B cell (primary cell): ENCODE results near the gene C11orf54. TPM values are rescaled to one million over a fixed set of nuclear protein-coding genes. Genes with fewer than 3 reads are reported as not detected.

ENCODE experiments used
- ATAC-seq: fragments of 200-7000 bp; cut with Tn5 transposase; one replicate; pipeline ENCODE4 v1.10.0; 2021; ENCODE audit warnings: low read depth, mild to moderate bottlenecking, moderate number of reproducible peaks, moderate library complexity
- CTCF ChIA-PET: fragments of 350-600 bp; sonication (Branson Sonifier 250); formaldehyde crosslinking; loops from one replicate; lab custom pipeline; 2021; ENCODE audit warnings: antibody characterized with exemption, inconsistent platforms; lab: Charles Lee
- POLR2A ChIA-PET: fragments of 350-600 bp; sonication (Branson Sonifier 250); formaldehyde crosslinking; loops from one replicate; lab custom pipeline; 2021; ENCODE audit warnings: antibody characterized with exemption; lab: Charles Lee
- DNase-seq: peaks from one replicate; pipeline ENCODE4 v3.0.0; 2013
- H2AFZ ChIP-seq: 2 replicates; pipeline ENCODE4 v1.6.1; 2012; ENCODE audit warnings: mild to moderate bottlenecking, low read depth, low read length; ENCODE audit not compliant: insufficient read depth, poor library complexity, severe bottlenecking
- H3K27ac ChIP-seq, 2 donors: 1 replicate in 1 of 2; 2 replicates in 1 of 2; pipeline ENCODE4 v1.5.1; 2012 to 2013; ENCODE audit warnings: low read length in 2 of 2, mild to moderate bottlenecking in 2 of 2, moderate library complexity in 1 of 2
- H3K27me3 ChIP-seq, 4 experiments: fragments of 200-600 bp in 1 of 4; sonication (generic) in 1 of 4; replicated peaks in 1 of 4; 1 replicate in 2 of 4; 2 replicates in 2 of 4; pipeline versions ENCODE4 v1.6.1 to v1.7.0; 2013 to 2016; ENCODE audit warnings: low read length in 3 of 4, mild to moderate bottlenecking in 2 of 4, mixed read lengths in 1 of 4, moderate library complexity in 1 of 4; ENCODE audit not compliant: insufficient read depth in 4 of 4, control insufficient read depth in 3 of 4; ENCODE audit errors: control extremely low read depth in 1 of 4
- H3K36me3 ChIP-seq, 2 experiments: replicated peaks in 1 of 2; 1 replicate in 1 of 2; 2 replicates in 1 of 2; pipeline versions ENCODE4 v1.6.1 to v1.7.1; 2013; ENCODE audit warnings: low read length in 1 of 2; ENCODE audit not compliant: insufficient read depth in 2 of 2, control insufficient read depth in 1 of 2; ENCODE audit errors: control extremely low read depth in 1 of 2, extremely low read depth in 1 of 2
- H3K4me1 ChIP-seq, 2 donors: fragments of 200-600 bp in 1 of 2; sonication (generic) in 1 of 2; 1 replicate in 1 of 2; 2 replicates in 1 of 2; pipeline versions ENCODE4 v1.5.1 to v1.6.1; 2013 to 2017; ENCODE audit warnings: low read length in 2 of 2; ENCODE audit not compliant: control insufficient read depth in 2 of 2, insufficient read depth in 2 of 2
- H3K4me2 ChIP-seq: replicated peaks from 2 replicates; pipeline ENCODE3; 2012; ENCODE audit warnings: mild to moderate bottlenecking, low read depth, low read length; ENCODE audit not compliant: poor library complexity, severe bottlenecking
- H3K4me3 ChIP-seq, 5 experiments: fragments of 200-600 bp in 1 of 5; sonication (generic) in 1 of 5; 1 replicate in 3 of 5; 2 replicates in 2 of 5; pipeline versions ENCODE4 v1.5.1 to v1.7.0; 2011 to 2016; ENCODE audit warnings: low read length in 4 of 5, mild to moderate bottlenecking in 4 of 5, low read depth in 2 of 5, control low read depth in 1 of 5, moderate library complexity in 1 of 5; ENCODE audit not compliant: insufficient read depth in 1 of 5; ENCODE audit errors: control extremely low read depth in 1 of 5, extremely low read depth in 1 of 5
- H3K79me2 ChIP-seq: fragments of 200-600 bp; sonication (generic); one replicate; pipeline ENCODE4 v1.6.0; 2016; ENCODE audit warnings: low read length; ENCODE audit not compliant: control insufficient read depth, insufficient read depth
- H3K9ac ChIP-seq: fragments of 200-600 bp; sonication (generic); 2 replicates; pipeline ENCODE4 v1.6.1; 2017; ENCODE audit warnings: mild to moderate bottlenecking, low read length, moderate library complexity
- H3K9me3 ChIP-seq, 3 donors: one replicate each; pipeline versions ENCODE4 v1.6.1 to v1.7.1; 2013; ENCODE audit warnings: low read length in 2 of 3; ENCODE audit not compliant: control insufficient read depth in 2 of 3, insufficient read depth in 1 of 3; ENCODE audit errors: control extremely low read depth in 1 of 3
- H4K20me1 ChIP-seq: 2 replicates; pipeline ENCODE4 v1.6.0; 2012; ENCODE audit warnings: mild to moderate bottlenecking, low read length; ENCODE audit not compliant: insufficient read depth, control insufficient read depth, poor library complexity, severe bottlenecking
- H3K27ac Mint-ChIP-seq: one replicate; pipeline ENCODE4 v1.8.0; 2021; ENCODE audit warnings: mixed read lengths
- H3K27me3 Mint-ChIP-seq: one replicate; pipeline ENCODE4 v1.8.0; 2021; ENCODE audit warnings: mixed read lengths
- H3K4me1 Mint-ChIP-seq: one replicate; pipeline ENCODE4 v1.8.0; 2021; ENCODE audit warnings: mixed read lengths
- H3K4me3 Mint-ChIP-seq: one replicate; pipeline ENCODE4 v1.8.0; 2021; ENCODE audit warnings: mixed read lengths
- H3K9me3 Mint-ChIP-seq: one replicate; pipeline ENCODE4 v1.8.0; 2022; ENCODE audit warnings: mixed read lengths; ENCODE audit not compliant: insufficient read depth
- EZH2 ChIP-seq: IDR thresholded peaks from 2 replicates; pipeline ENCODE4 v1.6.1; 2012; ENCODE audit warnings: borderline replicate concordance, low read depth, mild to moderate bottlenecking, moderate library complexity, low read length; ENCODE audit not compliant: insufficient read depth, poor library complexity, severe bottlenecking
- WGBS: methylation state at CpG from one replicate; pipeline ENCODE4 v1.1.5; 2013; ENCODE audit warnings: missing lambda C conversion rate; ENCODE audit not compliant: insufficient coverage; 5-methylcytosine and 5-hydroxymethylcytosine counted together
- intact Hi-C: fragments of 100-400 bp; cut with micrococcal nuclease; formaldehyde crosslinking; loops from one replicate; pipeline ENCODE4 v1.10.0; 2022
- polyA plus RNA-seq: library from polyadenylated mRNA; depleted of rRNA; stranded (reverse); fragments of >200 nt; gene quantifications from 2 replicates; pipeline ENCODE4 v1.2.3, GENCODE V29; 2012
- total RNA-seq, 2 donors: library from RNA; stranded (reverse); fragments of 120-200 nt in 1 of 2; gene quantifications; 1 replicate in 1 of 2; 2 replicates in 1 of 2; pipeline versions ENCODE4 v1.2.3 to v1.2.4, GENCODE V29; 2013 to 2022
- TF ChIP-seq, protein P1 (sequence below): fragments of 200-600 bp; IDR thresholded peaks from one replicate; pipeline ENCODE4 v1.8.0; 2022; ENCODE audit warnings: antibody characterized with exemption, mild to moderate bottlenecking

Gene C11orf54
- total and polyA plus RNA-seq, 2 donors (not counting 1 experiment from before 2014, with no cell fraction given), result 9.2 to 38.9 TPM

GRCh38 chr11:93732237-93732892 is 9.1 kb upstream of the C11orf54 start:
- peaks cover 3 to 93% of the 10 kb centered on the region in 2 experiments for H3K36me3 ChIP-seq
- 77% methylated on average over 1 of the region's 4 CpGs for WGBS
- H3K4me2 ChIP-seq, result no peak overlapping the region
- no peak overlapping the region for H2AFZ ChIP-seq
- no peaks in the 10 kb centered on the region for H3K9me3 ChIP-seq
- H3K4me3 Mint-ChIP-seq, result no peak overlapping the region
- H3K4me3 ChIP-seq, result no peak overlapping the region
- ChIA-PET POLR2A (interaction anchor here (1.3 kb wide), 1 partner anchor 9 kb away, joined by 3 read pairs; the partner anchor contains the start of genes C11orf54 and TAF1D), CTCF (no interaction called here)
- peaks cover 21% of the 10 kb centered on the region for H3K4me1 Mint-ChIP-seq
- H3K27ac Mint-ChIP-seq, result no peak overlapping the region
- H3K4me1 ChIP-seq, result peaks cover 0 to 5% of the 10 kb centered on the region in 2 donors
- intact Hi-C loops, result no loop called here
- no peak overlapping the region for H3K9ac ChIP-seq
- H4K20me1 ChIP-seq, result peaks cover 6% of the 10 kb centered on the region
- H3K27me3 ChIP-seq, result no peaks in the 10 kb centered on the region
- peaks cover 30% of the 10 kb centered on the region for H3K79me2 ChIP-seq
- ATAC-seq (no peak), DNase-seq (no peak)
- H3K27ac ChIP-seq, result peak overlapping the region in 1 of 2 donors; percentile 48
- H3K27me3 Mint-ChIP-seq, result no peaks in the 10 kb centered on the region
- H3K9me3 Mint-ChIP-seq, result no peaks in the 10 kb centered on the region
- no peak for TF ChIP-seq EZH2
- TF ChIP-seq, protein P1, sequence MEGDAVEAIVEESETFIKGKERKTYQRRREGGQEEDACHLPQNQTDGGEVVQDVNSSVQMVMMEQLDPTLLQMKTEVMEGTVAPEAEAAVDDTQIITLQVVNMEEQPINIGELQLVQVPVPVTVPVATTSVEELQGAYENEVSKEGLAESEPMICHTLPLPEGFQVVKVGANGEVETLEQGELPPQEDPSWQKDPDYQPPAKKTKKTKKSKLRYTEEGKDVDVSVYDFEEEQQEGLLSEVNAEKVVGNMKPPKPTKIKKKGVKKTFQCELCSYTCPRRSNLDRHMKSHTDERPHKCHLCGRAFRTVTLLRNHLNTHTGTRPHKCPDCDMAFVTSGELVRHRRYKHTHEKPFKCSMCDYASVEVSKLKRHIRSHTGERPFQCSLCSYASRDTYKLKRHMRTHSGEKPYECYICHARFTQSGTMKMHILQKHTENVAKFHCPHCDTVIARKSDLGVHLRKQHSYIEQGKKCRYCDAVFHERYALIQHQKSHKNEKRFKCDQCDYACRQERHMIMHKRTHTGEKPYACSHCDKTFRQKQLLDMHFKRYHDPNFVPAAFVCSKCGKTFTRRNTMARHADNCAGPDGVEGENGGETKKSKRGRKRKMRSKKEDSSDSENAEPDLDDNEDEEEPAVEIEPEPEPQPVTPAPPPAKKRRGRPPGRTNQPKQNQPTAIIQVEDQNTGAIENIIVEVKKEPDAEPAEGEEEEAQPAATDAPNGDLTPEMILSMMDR, result no peak

DNA sequence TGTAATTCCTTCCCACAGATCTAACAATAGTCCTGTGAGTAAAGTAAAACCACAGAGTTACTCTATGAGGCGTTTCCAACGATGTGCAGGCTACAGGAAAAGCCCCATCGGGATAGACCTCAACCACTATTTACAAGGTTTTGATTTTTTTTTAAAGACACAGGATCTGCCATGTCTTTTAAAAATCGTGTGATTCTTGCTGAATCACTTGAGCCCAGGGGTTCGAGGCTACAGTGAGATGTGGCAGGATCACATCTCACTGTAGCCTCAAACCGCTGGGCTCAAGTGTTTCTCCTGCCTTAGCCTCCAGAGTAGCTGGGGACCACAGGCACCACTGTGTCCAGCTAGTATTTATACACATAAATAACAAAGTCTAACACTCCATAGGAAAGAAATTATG is 8.0 kb upstream of the C11orf54 start:
- Histone ChIP-seq H3K4me2 (no peak overlapping the region), H2AFZ (no peak overlapping the region), H3K27me3 (no peaks in the 10 kb centered on the region), H4K20me1 (peaks cover 7% of the 10 kb centered on the region), H3K9me3 (no peaks in the 10 kb centered on the region), H3K9ac (no peak overlapping the region), H3K36me3 (peaks cover 3 to 97% of the 10 kb centered on the region in 2 experiments), H3K79me2 (peaks cover 41% of the 10 kb centered on the region), H3K4me3 (no peak overlapping the region), H3K4me1 (peaks cover 9 to 16% of the 10 kb centered on the region in 2 donors), H3K27ac (peak overlapping the region in 1 of 2 donors; percentile 57)
- no peak for DNase-seq
- ATAC-seq, result no peak
- peak overlapping the region; percentile 63 for H3K27ac Mint-ChIP-seq
- WGBS, result 61% methylated on average over 5 of the region's 6 CpGs
- H3K4me3 Mint-ChIP-seq, result no peak overlapping the region
- ChIA-PET CTCF (no interaction called here), POLR2A (no interaction called here)
- H3K27me3 Mint-ChIP-seq, result no peaks in the 10 kb centered on the region
- no peaks in the 10 kb centered on the region for H3K9me3 Mint-ChIP-seq
- peaks cover 33% of the 10 kb centered on the region for H3K4me1 Mint-ChIP-seq
- intact Hi-C loops, result no loop called here
- TF ChIP-seq, protein P1, result no peak
- no peak for TF ChIP-seq EZH2
